ENCODE data around the gene CYP2F1.
A peak's percentile ranks its signal among the peaks of the same experiment; 100 is the strongest.
"Not testable (repeated sequence)": the region's sequence is repeated elsewhere in the genome, so short reads cannot be mapped to it uniquely, and the experiment has no call there.

CYP2F1 gene

GRCh38 chr19:41150986-41151385, 36.8 kb downstream of the CYP2F1 start:
- H3K27ac ChIP-seq (ENCODE audit: low read depth, low read length); H3K4me3 ChIP-seq (ENCODE audit: low read depth, low read length); H3K9ac ChIP-seq (ENCODE audit: low read length); H3K27me3 ChIP-seq (ENCODE audit: control insufficient read depth, insufficient read depth, low read length); H3K36me3 ChIP-seq (ENCODE audit: control insufficient read depth, insufficient read depth, low read length); H3K9me3 ChIP-seq (ENCODE audit: control insufficient read depth, insufficient read depth, low read depth, low read length); H3K4me1 ChIP-seq (ENCODE audit: control insufficient read depth, insufficient read depth, low read length): not testable (repeated sequence)

- peaks cover 11% of the 10 kb centered on the region for H3K9me3 ChIP-seq (ENCODE audit: control insufficient read depth, insufficient read depth, low read depth, low read length)
- no peak overlapping the region for H3K9ac ChIP-seq (ENCODE audit: low read length)
- no peak overlapping the region for H3K27ac ChIP-seq (ENCODE audit: low read depth, low read length)
- H3K4me3 ChIP-seq (ENCODE audit: low read depth, low read length), result no peak overlapping the region
- peaks cover 3% of the 10 kb centered on the region; the same call in 1 of the 2 replicates for H3K36me3 ChIP-seq (ENCODE audit: control insufficient read depth, insufficient read depth, low read length)
- peaks cover 2% of the 10 kb centered on the region; the same call in 1 of the 2 replicates for H3K4me1 ChIP-seq (ENCODE audit: control insufficient read depth, insufficient read depth, low read length)
- no peaks in the 10 kb centered on the region for H3K27me3 ChIP-seq (ENCODE audit: control insufficient read depth, insufficient read depth, low read length)
Observed at GRCh38 chr19:41154060-41154459, 39.8 kb downstream of the CYP2F1 start.

- no peak overlapping the region for H3K27ac ChIP-seq (ENCODE audit: low read depth, low read length)
- H3K36me3 ChIP-seq (ENCODE audit: control insufficient read depth, insufficient read depth, low read length), result peaks cover 5% of the 10 kb centered on the region; the same call in 1 of the 2 replicates
- H3K9me3 ChIP-seq (ENCODE audit: control insufficient read depth, insufficient read depth, low read depth, low read length), result peaks cover 11% of the 10 kb centered on the region
- peaks cover 4% of the 10 kb centered on the region; the same call in 1 of the 2 replicates for H3K4me1 ChIP-seq (ENCODE audit: control insufficient read depth, insufficient read depth, low read length)
- no peaks in the 10 kb centered on the region for H3K27me3 ChIP-seq (ENCODE audit: control insufficient read depth, insufficient read depth, low read length)
- no peak overlapping the region for H3K9ac ChIP-seq (ENCODE audit: low read length)
- H3K4me3 ChIP-seq (ENCODE audit: low read depth, low read length), result no peak overlapping the region
Observed at GRCh38 chr19:41156207-41156606, 42.0 kb downstream of the CYP2F1 start.

GRCh38 chr19:41159881-41160280, 45.6 kb downstream of the CYP2F1 start:
- H3K4me3 ChIP-seq (ENCODE audit: low read depth, low read length), result no peak overlapping the region
- no peak overlapping the region for H3K27ac ChIP-seq (ENCODE audit: low read depth, low read length)
- H3K27me3 ChIP-seq (ENCODE audit: control insufficient read depth, insufficient read depth, low read length), result no peaks in the 10 kb centered on the region
- no peak overlapping the region for H3K9ac ChIP-seq (ENCODE audit: low read length)
- H3K36me3 ChIP-seq (ENCODE audit: control insufficient read depth, insufficient read depth, low read length), result peaks cover 5% of the 10 kb centered on the region; the same call in 1 of the 2 replicates
- H3K9me3 ChIP-seq (ENCODE audit: control insufficient read depth, insufficient read depth, low read depth, low read length), result peaks cover 11% of the 10 kb centered on the region
- H3K4me1 ChIP-seq (ENCODE audit: control insufficient read depth, insufficient read depth, low read length), result peaks cover 4% of the 10 kb centered on the region; the same call in 1 of the 2 replicates

GRCh38 chr19:41161903-41162302, 47.7 kb downstream of the CYP2F1 start:
- Histone ChIP-seq H3K27ac (ENCODE audit: low read depth, low read length) (no peak overlapping the region), H3K27me3 (ENCODE audit: control insufficient read depth, insufficient read depth, low read length) (no peaks in the 10 kb centered on the region), H3K9me3 (ENCODE audit: control insufficient read depth, insufficient read depth, low read depth, low read length) (peaks cover 4% of the 10 kb centered on the region; the same call in 1 of the 2 replicates), H3K4me3 (ENCODE audit: low read depth, low read length) (no peak overlapping the region), H3K36me3 (ENCODE audit: control insufficient read depth, insufficient read depth, low read length) (peaks cover 10% of the 10 kb centered on the region), H3K9ac (ENCODE audit: low read length) (no peak overlapping the region), H3K4me1 (ENCODE audit: control insufficient read depth, insufficient read depth, low read length) (peaks cover 7% of the 10 kb centered on the region; the same call in 1 of the 2 replicates)

- Histone ChIP-seq H3K9ac (ENCODE audit: low read length) (no peak overlapping the region), H3K4me3 (ENCODE audit: low read depth, low read length) (no peak overlapping the region), H3K27me3 (ENCODE audit: control insufficient read depth, insufficient read depth, low read length) (no peaks in the 10 kb centered on the region), H3K4me1 (ENCODE audit: control insufficient read depth, insufficient read depth, low read length) (0 out of 2 replicates have a peak, but pooled peaks cover 9% of the 10 kb centered on the region), H3K9me3 (ENCODE audit: control insufficient read depth, insufficient read depth, low read depth, low read length) (no peaks in the 10 kb centered on the region), H3K27ac (ENCODE audit: low read depth, low read length) (no peak overlapping the region), H3K36me3 (ENCODE audit: control insufficient read depth, insufficient read depth, low read length) (peaks cover 24% of the 10 kb centered on the region)
Observed at GRCh38 chr19:41166944-41167804, 52.9 kb downstream of the CYP2F1 start.

GRCh38 chr19:41172297-41173164, 58.3 kb downstream of the CYP2F1 start:
- H3K27ac ChIP-seq (ENCODE audit: low read depth, low read length), result no peak overlapping the region
- H3K27me3 ChIP-seq (ENCODE audit: control insufficient read depth, insufficient read depth, low read length), result no peaks in the 10 kb centered on the region
- H3K9ac ChIP-seq (ENCODE audit: low read length), result no peak overlapping the region
- H3K4me1 ChIP-seq (ENCODE audit: control insufficient read depth, insufficient read depth, low read length), result peaks cover 23% of the 10 kb centered on the region
- no peak overlapping the region for H3K4me3 ChIP-seq (ENCODE audit: low read depth, low read length)
- peaks cover 12% of the 10 kb centered on the region; the same call in 1 of the 2 replicates for H3K36me3 ChIP-seq (ENCODE audit: control insufficient read depth, insufficient read depth, low read length)
- H3K9me3 ChIP-seq (ENCODE audit: control insufficient read depth, insufficient read depth, low read depth, low read length), result no peaks in the 10 kb centered on the region

- Histone ChIP-seq H3K36me3 (ENCODE audit: control insufficient read depth, insufficient read depth, low read length) (peaks cover 8% of the 10 kb centered on the region; the same call in 1 of the 2 replicates), H3K4me3 (ENCODE audit: low read depth, low read length) (peak overlapping the region; percentile 70; the same call in 1 of the 2 replicates), H3K27ac (ENCODE audit: low read depth, low read length) (peak overlapping the region; percentile 91; the same call in 1 of the 2 replicates), H3K9me3 (ENCODE audit: control insufficient read depth, insufficient read depth, low read depth, low read length) (peaks cover 6% of the 10 kb centered on the region; the same call in 1 of the 2 replicates), H3K4me1 (ENCODE audit: control insufficient read depth, insufficient read depth, low read length) (peaks cover 22% of the 10 kb centered on the region), H3K27me3 (ENCODE audit: control insufficient read depth, insufficient read depth, low read length) (no peaks in the 10 kb centered on the region), H3K9ac (ENCODE audit: low read length) (peak overlapping the region; percentile 97)
Observed at GRCh38 chr19:41174297-41174928, 60.2 kb downstream of the CYP2F1 start.

- H3K27ac ChIP-seq (ENCODE audit: low read depth, low read length), result peak overlapping the region; percentile 91
- H3K4me1 ChIP-seq (ENCODE audit: control insufficient read depth, insufficient read depth, low read length), result peaks cover 22% of the 10 kb centered on the region
- peak overlapping the region; percentile 70 for H3K4me3 ChIP-seq (ENCODE audit: low read depth, low read length)
- peak overlapping the region; percentile 97 for H3K9ac ChIP-seq (ENCODE audit: low read length)
- peaks cover 3% of the 10 kb centered on the region; the same call in 1 of the 2 replicates for H3K36me3 ChIP-seq (ENCODE audit: control insufficient read depth, insufficient read depth, low read length)
- H3K27me3 ChIP-seq (ENCODE audit: control insufficient read depth, insufficient read depth, low read length), result no peaks in the 10 kb centered on the region
- H3K9me3 ChIP-seq (ENCODE audit: control insufficient read depth, insufficient read depth, low read depth, low read length), result peaks cover 7% of the 10 kb centered on the region; the same call in 1 of the 2 replicates
Observed at GRCh38 chr19:41175801-41176777, 61.9 kb downstream of the CYP2F1 start.

All from HUES6 (cell line).